Measurements from ENCODE around the gene CDK16.

Gene CDK16

DNA sequence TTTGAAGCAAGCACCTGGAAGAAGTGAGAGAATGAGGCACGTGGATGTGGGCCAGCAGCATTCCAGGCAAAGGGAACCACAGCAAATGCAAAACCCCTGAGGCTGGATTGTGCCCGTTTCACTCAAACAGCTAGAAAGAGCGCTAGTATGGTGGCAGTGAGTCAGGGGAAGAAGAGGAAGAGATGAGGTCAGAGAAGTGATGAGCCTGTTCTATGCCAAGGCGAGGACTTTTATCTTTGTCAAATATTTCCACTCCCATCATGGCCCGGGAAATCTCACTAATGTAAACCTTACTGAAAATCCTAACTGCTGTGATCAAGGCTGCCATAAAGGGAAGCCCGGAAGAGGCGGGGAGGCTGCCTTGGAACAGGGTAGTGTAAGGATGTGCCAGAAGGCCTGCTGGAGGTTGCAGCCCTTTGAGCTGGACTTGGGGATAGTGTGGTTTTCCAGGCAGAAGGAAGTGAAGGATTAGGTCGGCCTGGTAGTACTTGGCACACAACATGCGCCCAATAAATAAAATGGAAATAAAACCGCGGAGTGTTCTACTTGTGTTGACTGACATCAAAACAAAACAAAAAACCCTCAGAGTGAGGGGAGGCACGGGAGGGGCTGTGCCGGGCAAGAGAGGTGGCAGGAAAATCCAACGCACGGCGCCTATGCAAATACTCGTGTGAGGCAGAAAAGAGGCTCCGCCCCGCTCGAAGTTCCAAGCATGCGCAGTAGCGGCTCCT is 1.2 kb upstream of the CDK16 start:
- TF ChIP-seq POLR2AphosphoS5 (IDR thresholded peaks at IDR 0.05; ENCODE audit: low read depth) (no peak), GABPA (IDR thresholded peaks at IDR 0.05; ENCODE audit: low read depth) (no peak), SPI1 (IDR thresholded peaks at IDR 0.05; ENCODE audit: borderline replicate concordance, low read depth) (no peak)
- TF ChIP-seq, protein P1, sequence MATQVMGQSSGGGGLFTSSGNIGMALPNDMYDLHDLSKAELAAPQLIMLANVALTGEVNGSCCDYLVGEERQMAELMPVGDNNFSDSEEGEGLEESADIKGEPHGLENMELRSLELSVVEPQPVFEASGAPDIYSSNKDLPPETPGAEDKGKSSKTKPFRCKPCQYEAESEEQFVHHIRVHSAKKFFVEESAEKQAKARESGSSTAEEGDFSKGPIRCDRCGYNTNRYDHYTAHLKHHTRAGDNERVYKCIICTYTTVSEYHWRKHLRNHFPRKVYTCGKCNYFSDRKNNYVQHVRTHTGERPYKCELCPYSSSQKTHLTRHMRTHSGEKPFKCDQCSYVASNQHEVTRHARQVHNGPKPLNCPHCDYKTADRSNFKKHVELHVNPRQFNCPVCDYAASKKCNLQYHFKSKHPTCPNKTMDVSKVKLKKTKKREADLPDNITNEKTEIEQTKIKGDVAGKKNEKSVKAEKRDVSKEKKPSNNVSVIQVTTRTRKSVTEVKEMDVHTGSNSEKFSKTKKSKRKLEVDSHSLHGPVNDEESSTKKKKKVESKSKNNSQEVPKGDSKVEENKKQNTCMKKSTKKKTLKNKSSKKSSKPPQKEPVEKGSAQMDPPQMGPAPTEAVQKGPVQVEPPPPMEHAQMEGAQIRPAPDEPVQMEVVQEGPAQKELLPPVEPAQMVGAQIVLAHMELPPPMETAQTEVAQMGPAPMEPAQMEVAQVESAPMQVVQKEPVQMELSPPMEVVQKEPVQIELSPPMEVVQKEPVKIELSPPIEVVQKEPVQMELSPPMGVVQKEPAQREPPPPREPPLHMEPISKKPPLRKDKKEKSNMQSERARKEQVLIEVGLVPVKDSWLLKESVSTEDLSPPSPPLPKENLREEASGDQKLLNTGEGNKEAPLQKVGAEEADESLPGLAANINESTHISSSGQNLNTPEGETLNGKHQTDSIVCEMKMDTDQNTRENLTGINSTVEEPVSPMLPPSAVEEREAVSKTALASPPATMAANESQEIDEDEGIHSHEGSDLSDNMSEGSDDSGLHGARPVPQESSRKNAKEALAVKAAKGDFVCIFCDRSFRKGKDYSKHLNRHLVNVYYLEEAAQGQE (IDR thresholded peaks at IDR 0.05; ENCODE audit: insufficient replicate concordance, low read depth): no peak
- TF ChIP-seq, protein P2, sequence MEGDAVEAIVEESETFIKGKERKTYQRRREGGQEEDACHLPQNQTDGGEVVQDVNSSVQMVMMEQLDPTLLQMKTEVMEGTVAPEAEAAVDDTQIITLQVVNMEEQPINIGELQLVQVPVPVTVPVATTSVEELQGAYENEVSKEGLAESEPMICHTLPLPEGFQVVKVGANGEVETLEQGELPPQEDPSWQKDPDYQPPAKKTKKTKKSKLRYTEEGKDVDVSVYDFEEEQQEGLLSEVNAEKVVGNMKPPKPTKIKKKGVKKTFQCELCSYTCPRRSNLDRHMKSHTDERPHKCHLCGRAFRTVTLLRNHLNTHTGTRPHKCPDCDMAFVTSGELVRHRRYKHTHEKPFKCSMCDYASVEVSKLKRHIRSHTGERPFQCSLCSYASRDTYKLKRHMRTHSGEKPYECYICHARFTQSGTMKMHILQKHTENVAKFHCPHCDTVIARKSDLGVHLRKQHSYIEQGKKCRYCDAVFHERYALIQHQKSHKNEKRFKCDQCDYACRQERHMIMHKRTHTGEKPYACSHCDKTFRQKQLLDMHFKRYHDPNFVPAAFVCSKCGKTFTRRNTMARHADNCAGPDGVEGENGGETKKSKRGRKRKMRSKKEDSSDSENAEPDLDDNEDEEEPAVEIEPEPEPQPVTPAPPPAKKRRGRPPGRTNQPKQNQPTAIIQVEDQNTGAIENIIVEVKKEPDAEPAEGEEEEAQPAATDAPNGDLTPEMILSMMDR (IDR thresholded peaks at IDR 0.05; ENCODE audit: insufficient read depth, low read length): no peak
- Histone ChIP-seq H3K4me3 (replicated peaks; ENCODE audit: insufficient read depth, low read length) (peak overlapping the region; percentile 5; the same call in 1 of the 2 replicates), H3K27me3 (ENCODE audit: insufficient read depth, poor library complexity, severe bottlenecking) (no peaks in the 10 kb centered on the region), H3K27ac (replicated peaks) (peak overlapping the region; percentile 62)
- DNase-seq (ENCODE audit: low read depth in 1 of 2, low spot score in 1 of 2): no peak

DNA sequence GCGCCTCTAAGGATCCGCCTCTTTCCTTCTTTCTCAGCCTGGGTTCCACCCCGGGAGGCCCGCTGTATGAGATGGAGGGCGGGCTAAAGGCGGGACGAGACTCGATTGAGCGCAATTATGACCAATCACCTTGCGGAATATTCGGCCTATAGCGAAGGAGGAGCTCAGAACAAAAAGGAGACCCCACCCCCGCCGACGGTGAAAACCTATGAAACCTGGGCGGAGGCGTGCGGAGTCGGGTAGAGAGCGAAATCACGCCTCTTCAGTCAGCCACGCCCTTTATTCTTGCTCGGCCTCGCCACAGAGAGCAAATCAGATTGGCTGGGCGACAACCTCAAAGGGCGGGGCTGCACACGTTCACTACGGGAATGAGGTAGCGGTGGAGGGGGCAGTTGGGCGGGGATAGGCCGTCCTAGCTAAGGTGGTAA is 615 bp upstream of the CDK16 start:
- Histone ChIP-seq H3K27me3 (ENCODE audit: insufficient read depth, poor library complexity, severe bottlenecking) (no peaks in the 10 kb centered on the region), H3K27ac (replicated peaks) (peak overlapping the region; percentile 99), H3K4me3 (replicated peaks; ENCODE audit: insufficient read depth, low read length) (peak overlapping the region; percentile 71)
- TF ChIP-seq, protein P2 (IDR thresholded peaks at IDR 0.05; ENCODE audit: insufficient read depth, low read length): no peak
- TF ChIP-seq POLR2AphosphoS5 (IDR thresholded peaks at IDR 0.05; ENCODE audit: low read depth): no peak; the same call in 1 of the 2 replicates
- TF ChIP-seq, protein P1 (IDR thresholded peaks at IDR 0.05; ENCODE audit: insufficient replicate concordance, low read depth): no peak
- TF ChIP-seq GABPA (IDR thresholded peaks at IDR 0.05; ENCODE audit: low read depth): no peak
- DNase-seq (ENCODE audit: low read depth in 1 of 2, low spot score in 1 of 2): peak; percentile 92 to 99

DNA sequence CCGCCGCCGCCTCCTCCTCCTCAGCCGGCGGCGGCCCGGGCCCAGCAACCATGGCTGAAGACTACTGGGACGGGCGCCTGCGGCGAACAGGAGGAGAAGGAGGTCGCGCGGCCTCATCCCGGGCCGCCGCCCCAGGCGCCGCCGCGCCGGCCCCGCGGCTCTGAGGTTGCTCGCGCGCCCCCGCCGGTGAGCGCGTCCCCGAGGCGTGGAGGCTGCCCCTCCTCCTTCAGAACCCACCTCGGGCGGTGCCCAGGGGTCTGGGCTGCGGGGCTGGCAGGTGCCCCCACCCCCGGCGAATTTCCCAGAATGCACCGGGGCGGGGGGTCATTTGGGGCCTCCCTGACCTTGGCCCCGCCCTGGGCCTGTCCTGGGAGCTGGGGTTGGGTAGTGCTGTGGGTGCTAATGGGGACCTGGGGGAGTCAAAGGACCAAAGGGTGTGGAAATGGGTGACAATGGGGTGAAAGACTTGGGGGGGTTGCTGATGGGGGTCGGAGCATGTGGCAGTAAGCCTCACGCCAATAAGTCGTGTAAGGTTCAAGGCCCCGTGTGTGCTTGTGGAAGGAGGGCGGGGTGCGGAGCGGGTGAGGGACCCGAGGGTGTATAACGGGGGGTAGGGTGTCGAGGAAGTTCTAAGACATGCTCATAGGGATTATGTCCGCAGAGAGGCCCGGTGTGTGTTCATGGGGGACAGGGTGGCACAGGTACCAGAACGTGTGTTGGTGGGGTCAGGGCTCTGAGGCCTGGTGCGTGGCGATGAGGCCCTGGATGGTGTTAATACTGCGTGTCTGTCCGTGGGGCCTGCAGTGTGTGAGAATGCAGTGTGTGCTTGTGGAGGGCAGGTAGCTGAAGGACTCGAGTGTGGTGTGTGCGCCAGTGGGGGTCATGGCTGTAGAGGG is 687 bp downstream of the CDK16 start:
- peak in 1 of 2 experiments; percentile 25 for DNase-seq (ENCODE audit: low read depth in 1 of 2, low spot score in 1 of 2)
- Histone ChIP-seq H3K4me3 (replicated peaks; ENCODE audit: insufficient read depth, low read length) (peak overlapping the region; percentile 71), H3K27ac (replicated peaks) (peak overlapping the region; percentile 99), H3K27me3 (ENCODE audit: insufficient read depth, poor library complexity, severe bottlenecking) (no peaks in the 10 kb centered on the region)
- TF ChIP-seq SPI1 (IDR thresholded peaks at IDR 0.05; ENCODE audit: borderline replicate concordance, low read depth) (no peak), GABPA (IDR thresholded peaks at IDR 0.05; ENCODE audit: low read depth) (no peak), POLR2AphosphoS5 (IDR thresholded peaks at IDR 0.05; ENCODE audit: low read depth) (no peak)
- TF ChIP-seq, protein P2 (IDR thresholded peaks at IDR 0.05; ENCODE audit: insufficient read depth, low read length): no peak
- TF ChIP-seq, protein P1 (IDR thresholded peaks at IDR 0.05; ENCODE audit: insufficient replicate concordance, low read depth): no peak
